Loucy (cell line): Measurements from ENCODE around the gene BCLAF1.

Experiments
- EZH2phosphoT487 ChIP-seq: fragments of 200-600 bp; IDR thresholded peaks from 2 replicates; pipeline ENCODE4 v1.6.1; 2018; ENCODE audit warnings: antibody characterized with exemption, mild to moderate bottlenecking, moderate library complexity, borderline replicate concordance
- TF ChIP-seq, protein P1 (sequence below): fragments of 200-600 bp; sonication (generic); conservative IDR thresholded peaks from 2 replicates; pipeline ENCODE4 v1.5.1; 2014; ENCODE audit warnings: mild to moderate bottlenecking, antibody characterized with exemption, low read length

- TF ChIP-seq, protein P1, sequence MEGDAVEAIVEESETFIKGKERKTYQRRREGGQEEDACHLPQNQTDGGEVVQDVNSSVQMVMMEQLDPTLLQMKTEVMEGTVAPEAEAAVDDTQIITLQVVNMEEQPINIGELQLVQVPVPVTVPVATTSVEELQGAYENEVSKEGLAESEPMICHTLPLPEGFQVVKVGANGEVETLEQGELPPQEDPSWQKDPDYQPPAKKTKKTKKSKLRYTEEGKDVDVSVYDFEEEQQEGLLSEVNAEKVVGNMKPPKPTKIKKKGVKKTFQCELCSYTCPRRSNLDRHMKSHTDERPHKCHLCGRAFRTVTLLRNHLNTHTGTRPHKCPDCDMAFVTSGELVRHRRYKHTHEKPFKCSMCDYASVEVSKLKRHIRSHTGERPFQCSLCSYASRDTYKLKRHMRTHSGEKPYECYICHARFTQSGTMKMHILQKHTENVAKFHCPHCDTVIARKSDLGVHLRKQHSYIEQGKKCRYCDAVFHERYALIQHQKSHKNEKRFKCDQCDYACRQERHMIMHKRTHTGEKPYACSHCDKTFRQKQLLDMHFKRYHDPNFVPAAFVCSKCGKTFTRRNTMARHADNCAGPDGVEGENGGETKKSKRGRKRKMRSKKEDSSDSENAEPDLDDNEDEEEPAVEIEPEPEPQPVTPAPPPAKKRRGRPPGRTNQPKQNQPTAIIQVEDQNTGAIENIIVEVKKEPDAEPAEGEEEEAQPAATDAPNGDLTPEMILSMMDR = no peak
- no peak for TF ChIP-seq EZH2phosphoT487
Measured at GRCh38 chr6:136315594-136315993, 25.9 kb upstream of the BCLAF1 start.
